ENCODE measurements around the gene LRRC63.

DNA sequence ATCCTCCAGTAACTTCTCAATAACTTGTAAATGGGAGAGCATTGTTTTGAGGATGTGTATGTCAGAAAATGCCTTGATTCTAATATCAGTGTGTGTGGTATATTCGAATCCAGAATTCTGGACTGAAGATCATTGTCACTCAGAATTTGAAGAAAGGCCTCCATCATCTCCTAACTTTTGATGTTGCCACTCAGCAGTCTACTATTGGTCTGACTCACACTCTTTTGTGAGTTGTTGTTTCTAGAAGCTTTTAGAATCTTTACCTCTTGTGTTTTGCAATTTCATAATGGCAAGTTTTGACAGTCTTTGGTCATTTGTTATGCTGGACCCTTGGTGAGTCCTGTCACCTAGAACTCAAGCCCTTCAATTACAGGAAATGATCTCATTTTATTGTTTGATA is 98.3 kb downstream of the LRRC63 start:
- TF ChIP-seq POLR2A (IDR thresholded peaks at IDR 0.05; ENCODE audit: low read depth, low read length), result no peak
- TF ChIP-seq, protein P1, sequence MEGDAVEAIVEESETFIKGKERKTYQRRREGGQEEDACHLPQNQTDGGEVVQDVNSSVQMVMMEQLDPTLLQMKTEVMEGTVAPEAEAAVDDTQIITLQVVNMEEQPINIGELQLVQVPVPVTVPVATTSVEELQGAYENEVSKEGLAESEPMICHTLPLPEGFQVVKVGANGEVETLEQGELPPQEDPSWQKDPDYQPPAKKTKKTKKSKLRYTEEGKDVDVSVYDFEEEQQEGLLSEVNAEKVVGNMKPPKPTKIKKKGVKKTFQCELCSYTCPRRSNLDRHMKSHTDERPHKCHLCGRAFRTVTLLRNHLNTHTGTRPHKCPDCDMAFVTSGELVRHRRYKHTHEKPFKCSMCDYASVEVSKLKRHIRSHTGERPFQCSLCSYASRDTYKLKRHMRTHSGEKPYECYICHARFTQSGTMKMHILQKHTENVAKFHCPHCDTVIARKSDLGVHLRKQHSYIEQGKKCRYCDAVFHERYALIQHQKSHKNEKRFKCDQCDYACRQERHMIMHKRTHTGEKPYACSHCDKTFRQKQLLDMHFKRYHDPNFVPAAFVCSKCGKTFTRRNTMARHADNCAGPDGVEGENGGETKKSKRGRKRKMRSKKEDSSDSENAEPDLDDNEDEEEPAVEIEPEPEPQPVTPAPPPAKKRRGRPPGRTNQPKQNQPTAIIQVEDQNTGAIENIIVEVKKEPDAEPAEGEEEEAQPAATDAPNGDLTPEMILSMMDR (conservative IDR thresholded peaks at IDR 0.05; ENCODE audit: low read depth, low read length), result no peak
- TF ChIP-seq SMC3 (IDR thresholded peaks at IDR 0.05; ENCODE audit: low read depth, low read length), result no peak
- TF ChIP-seq, protein P2, sequence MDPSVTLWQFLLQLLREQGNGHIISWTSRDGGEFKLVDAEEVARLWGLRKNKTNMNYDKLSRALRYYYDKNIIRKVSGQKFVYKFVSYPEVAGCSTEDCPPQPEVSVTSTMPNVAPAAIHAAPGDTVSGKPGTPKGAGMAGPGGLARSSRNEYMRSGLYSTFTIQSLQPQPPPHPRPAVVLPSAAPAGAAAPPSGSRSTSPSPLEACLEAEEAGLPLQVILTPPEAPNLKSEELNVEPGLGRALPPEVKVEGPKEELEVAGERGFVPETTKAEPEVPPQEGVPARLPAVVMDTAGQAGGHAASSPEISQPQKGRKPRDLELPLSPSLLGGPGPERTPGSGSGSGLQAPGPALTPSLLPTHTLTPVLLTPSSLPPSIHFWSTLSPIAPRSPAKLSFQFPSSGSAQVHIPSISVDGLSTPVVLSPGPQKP (IDR thresholded peaks at IDR 0.05; ENCODE audit: borderline replicate concordance, low read depth, low read length), result no peak
- TF ChIP-seq MAFK (IDR thresholded peaks at IDR 0.05; ENCODE audit: low read depth, low read length), result no peak
- TF ChIP-seq MAZ (IDR thresholded peaks at IDR 0.05; ENCODE audit: borderline replicate concordance, low read depth, low read length), result no peak
- no peak for TF ChIP-seq RAD21 (IDR thresholded peaks at IDR 0.05; ENCODE audit: low read length)
- no peak for TF ChIP-seq BHLHE40 (IDR thresholded peaks at IDR 0.05; ENCODE audit: low read depth, low read length)
- TF ChIP-seq CEBPB (IDR thresholded peaks at IDR 0.05; ENCODE audit: low read depth, low read length), result no peak
